Fibroblast of skin of right quadriceps (primary cell): ENCODE results near the gene DNAH1.

Experiments used
- DNase-seq: peaks from one replicate; pipeline ENCODE4 v3.0.0-alpha.2; 2013

The DNAH1 gene

DNA sequence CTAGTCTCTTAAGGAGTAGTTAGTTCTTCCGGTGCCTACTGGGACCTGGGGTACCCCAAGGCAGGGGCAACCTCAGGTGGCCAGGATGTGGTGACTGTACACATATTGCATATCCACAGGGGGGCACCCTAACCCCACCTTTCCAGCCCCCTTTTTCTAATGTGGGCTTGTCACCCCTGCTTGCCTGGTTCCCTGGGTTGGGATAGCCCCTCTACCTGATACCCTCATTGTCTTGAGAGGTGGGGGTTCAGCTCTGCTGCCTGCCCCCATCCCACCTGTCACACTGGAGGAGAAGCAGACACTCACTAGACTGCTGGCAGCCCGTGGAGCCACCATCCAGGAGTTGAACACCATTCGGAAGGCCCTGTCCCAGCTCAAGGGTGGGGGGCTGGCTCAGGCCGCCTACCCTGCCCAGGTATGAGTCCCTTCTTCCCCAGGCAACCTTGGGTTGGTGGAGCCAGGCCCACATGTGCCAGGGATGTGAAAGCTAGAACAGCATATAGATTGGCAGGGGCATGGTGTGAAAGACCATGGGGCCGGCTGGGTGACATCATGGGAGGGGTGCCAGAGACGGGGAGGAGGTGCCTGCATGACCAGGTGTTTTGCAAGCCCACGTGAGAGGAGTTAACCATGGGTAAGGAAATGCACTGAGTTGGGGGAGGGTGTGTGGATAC lies 24.5 kb upstream of the DNAH1 start:
- no peak for DNase-seq

DNA sequence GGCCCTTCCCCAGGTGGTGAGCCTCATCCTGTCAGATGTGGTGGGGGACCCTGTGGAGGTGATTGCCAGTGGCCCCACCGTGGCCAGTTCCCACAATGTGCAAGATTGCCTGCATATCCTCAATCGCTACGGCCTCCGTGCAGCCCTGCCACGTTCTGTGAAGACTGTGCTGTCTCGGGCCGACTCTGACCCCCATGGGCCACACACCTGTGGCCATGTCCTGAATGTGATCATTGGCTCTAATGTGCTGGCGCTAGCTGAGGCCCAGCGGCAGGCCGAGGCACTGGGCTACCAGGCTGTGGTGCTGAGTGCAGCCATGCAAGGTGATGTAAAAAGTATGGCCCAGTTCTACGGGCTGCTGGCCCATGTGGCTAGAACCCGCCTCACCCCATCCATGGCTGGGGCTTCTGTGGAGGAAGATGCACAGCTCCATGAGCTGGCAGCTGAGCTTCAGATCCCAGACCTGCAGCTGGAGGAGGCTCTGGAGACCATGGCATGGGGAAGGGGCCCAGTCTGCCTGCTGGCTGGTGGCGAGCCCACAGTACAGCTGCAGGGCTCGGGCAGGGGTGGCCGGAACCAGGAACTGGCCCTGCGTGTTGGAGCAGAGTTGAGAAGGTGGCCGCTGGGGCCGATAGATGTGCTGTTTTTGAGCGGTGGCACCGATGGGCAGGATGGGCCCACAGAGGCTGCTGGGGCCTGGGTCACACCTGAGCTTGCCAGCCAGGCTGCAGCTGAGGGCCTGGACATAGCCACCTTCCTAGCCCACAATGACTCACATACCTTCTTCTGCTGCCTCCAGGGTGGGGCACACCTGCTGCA lies 23.7 kb upstream of the DNAH1 start:
- no peak for DNase-seq

DNA sequence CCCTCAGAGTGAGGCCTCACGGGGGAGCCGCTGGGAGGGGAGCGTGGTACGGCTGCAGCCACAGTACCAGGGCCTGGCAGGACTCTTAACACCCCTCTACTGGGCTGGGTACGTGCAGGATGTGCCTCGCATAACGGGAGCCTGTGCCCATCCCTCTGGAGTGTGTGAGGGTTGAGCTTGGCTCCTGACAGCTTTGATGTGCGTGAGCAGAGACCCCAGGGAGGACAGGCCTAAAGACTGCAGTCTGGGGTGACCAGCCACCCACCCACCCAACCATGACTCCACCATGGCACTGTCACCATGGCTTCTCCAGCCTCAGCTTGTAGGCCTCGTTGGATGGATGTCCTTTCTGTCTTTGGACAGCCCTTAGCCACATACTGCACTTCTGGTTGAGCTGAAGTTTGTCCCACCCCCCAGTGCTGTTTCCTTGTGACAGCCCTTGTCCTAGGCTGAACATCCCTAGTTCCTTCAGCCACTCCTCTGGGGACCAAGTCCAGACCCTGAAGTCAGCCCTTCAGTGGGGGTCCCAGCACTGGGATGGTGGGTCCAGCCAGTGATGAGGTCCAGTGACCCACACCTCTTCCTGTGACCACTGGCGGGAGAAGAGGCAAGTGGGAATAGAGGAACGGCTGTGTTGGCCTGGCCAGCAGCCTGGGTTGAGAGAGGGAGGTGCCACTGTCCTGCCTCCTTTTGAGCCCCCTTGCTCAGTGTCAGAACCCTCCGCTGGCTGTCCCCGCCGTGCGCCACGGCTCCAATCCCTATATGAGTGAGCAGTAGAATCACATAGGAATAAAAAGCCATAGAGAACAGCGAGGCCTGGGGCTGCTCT lies 22.4 kb upstream of the DNAH1 start:
- no peak for DNase-seq

DNA sequence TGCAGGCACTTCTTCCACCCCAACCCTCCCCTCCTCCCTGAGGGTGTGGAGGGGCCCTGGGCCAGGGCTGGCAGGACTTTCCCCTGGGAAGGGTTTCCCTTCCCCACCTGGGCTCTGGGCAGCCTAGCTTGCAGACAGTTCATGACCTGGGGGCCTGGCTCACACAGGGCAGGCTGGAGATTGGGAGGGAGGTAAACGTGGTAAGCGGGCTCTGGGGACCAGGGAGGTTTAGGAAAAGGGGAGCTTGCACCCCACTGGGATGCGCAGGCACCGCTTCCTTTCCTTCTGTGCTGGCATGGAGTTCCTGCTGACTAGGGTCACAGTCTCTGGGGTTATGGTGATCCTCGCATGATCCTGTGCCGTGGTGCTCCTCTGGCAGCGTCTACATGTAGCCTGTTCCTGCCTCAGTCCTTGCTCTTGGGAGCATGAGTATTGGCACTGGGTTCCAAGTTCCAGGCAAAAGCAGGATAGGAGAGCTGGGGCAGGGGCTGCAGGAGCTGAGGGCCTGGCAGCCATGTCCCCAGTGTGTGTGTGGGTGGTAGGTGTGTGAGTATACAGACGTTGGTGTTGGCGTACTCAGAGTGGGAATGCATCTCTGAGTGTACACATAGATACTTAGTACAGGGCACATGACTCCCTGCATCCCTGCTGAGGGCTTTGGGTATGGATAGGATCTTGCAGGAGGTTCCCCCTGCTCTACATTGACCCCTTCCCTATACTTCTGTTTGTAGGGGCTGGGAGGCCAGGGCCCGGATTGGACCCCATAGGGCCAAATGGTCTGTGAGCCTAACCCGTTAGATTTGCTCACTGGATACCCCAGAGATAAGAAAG lies 21.6 kb upstream of the DNAH1 start:
- no peak for DNase-seq

GRCh38 chr3:52295671-52296208 lies 20.4 kb upstream of the DNAH1 start:
- DNase-seq, result no peak

GRCh38 chr3:52297242-52298148 lies 18.6 kb upstream of the DNAH1 start:
- no peak for DNase-seq

GRCh38 chr3:52298149-52299098 lies 17.7 kb upstream of the DNAH1 start:
- no peak for DNase-seq

DNA sequence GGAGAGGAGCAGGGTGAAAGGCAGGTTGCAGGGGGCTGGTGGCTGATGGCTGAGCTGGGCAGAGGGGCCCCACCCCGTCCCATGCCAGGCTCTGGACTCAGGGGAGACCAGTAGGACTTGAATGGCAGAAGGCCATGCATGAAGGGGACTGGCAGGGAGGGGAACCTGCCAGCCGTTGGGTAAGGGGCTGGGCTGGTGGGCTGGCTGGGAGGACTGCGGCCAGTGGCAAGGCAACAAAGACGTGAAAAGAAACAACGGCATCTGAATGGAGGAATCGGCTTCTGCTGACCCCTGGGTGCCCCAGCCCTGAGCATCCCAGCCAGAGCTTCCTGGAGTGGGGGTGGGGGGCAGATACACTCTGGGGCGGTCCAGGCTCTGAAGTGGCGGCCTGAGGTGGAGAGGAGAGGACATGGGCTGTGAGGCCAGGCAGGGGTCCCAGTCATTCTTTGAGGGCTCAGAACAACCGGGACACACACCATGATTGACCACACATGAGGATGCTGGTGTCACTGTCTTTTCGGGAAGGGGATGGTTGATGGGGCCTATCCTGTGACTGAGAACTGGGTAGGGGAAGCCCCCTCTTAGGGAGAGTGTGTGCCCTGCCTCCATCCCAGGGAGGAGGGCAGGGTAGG lies 16.8 kb upstream of the DNAH1 start:
- no peak for DNase-seq

GRCh38 chr3:52299879-52300611 lies 16.1 kb upstream of the DNAH1 start:
- peak; percentile 19 for DNase-seq

DNA sequence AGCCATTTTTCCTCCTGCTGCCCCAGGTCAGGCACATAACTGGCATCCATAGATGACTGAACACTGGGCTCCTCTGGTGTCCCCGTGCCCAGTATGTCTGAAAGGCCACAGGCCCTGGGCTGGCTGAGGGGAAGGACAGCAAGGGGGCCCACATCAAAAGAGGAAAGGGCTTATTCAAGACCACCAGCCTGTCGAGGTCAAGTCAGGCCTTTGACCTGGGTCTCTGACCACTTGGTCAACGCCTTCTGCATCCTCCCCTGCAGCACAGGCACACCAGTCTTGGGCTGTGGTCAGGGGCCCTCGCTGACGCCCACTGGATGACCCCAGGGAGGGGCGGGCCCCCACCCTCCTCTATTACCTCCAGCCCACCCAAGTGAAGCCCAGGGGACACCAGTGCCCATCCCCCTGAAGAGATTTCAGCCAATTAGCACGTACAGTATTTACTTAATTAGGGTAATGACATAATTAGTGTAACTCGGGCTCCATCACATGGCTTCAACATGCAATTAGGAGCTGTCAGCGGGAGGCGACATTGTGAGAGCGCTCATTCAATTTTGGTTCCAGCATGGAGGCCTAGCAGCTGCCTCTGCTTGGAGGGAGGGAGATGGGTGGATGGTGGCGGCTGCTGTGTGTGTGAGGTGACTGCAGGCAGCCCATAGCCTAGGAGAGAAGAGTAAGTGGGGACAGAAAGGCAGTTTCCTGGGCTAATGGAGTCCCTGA lies 13.5 kb upstream of the DNAH1 start:
- DNase-seq, result no peak

GRCh38 chr3:52303811-52304210 lies 12.3 kb upstream of the DNAH1 start:
- no peak for DNase-seq

DNA sequence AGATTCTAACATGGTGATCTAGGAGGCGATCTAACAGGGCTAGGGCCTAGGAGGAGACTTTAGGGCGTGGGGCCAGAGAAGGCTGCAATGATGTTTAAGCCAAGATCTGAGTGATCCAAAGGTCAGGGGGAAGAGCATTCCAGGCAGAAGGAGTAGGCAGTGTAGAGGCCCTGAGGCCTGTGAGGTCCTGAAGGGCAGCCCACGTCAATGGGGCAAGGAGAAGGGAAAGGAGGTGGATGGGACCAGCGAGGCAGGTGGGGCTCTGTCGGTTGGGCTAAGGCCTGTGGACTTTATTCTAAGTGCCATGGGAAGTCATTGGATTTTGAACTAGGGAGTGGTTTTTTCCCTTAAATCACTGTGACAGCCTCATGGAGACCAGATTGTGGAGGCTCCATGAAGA lies 10.2 kb upstream of the DNAH1 start:
- no peak for DNase-seq

GRCh38 chr3:52306978-52307377 lies 9.1 kb upstream of the DNAH1 start:
- DNase-seq, result no peak

DNA sequence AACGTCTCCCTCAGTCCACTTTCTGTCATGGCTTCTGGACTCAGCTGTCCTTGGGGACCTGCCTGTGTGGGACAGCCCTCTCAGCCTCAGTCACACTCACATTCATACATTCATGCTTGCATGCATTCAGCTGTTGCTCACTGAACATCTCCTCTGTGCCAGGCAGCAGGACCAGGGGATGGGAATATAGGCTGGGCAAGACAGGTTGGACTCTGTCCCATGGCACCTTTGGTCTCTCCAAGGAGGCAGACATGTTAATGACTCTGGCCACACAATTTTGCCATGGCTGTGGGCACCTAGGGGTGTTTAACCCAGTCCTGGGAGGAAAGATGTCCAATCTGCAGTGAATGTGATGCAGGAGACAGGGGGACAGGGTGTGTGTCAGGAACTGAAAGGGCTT lies 7.8 kb upstream of the DNAH1 start:
- DNase-seq, result no peak

- no peak for DNase-seq
Observed at GRCh38 chr3:52310861-52311575, 5.1 kb upstream of the DNAH1 start.

DNA sequence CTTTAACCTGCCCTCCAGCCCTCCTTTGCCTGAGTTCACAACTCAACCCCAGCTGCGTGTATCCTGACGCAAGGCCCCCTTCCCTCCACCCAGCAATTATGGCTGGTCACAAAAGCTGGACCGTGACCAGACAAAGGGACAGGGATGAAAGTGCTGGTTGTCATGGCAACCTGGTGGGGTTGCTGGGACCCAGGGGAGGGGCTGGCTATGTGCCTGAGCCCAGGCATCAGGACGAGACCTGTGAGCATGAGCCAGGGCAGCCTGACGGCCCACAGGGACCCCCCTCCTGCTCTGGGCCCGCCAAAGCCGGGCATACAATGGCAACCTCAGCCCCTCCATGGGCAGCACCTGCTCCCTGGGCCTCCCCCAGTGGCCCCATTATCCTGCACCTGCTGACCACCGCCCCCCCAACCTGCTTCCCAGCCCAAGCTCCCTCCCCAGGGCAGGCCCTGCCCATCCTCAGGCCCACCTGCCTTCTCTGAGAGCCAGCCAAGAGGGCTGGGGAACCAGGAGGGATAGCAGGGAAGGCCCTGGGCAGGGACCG lies 4.5 kb upstream of the DNAH1 start:
- no peak for DNase-seq

- DNase-seq, result no peak
Observed at GRCh38 chr3:52313188-52313773, 2.8 kb upstream of the DNAH1 start.
